Psoas muscle (tissue), 8 donors: Measurements from ENCODE around the gene BET1. TPM values are rescaled to one million over a fixed set of nuclear protein-coding genes. Genes with fewer than 3 reads are reported as not detected.

ENCODE experiments used
- ATAC-seq, 4 donors: fragments of 200-7000 bp; cut with Tn5 transposase; one replicate each; pipeline ENCODE4 v1.9.1; 2020; ENCODE audit warnings: moderate library complexity in 3 of 4, mild to moderate bottlenecking in 2 of 4
- DNase-seq, 2 donors: peaks; one replicate each; pipeline ENCODE4 v3.0.0-alpha.2; 2020
- H3K27ac ChIP-seq: fragments of 200-600 bp; one replicate; pipeline ENCODE4 v1.8.0; 2022
- H3K27me3 ChIP-seq, 3 donors: fragments of 200-600 bp in 1 of 3; one replicate each; pipeline versions ENCODE4 v1.6.1 to v1.8.0; 2013 to 2022; ENCODE audit warnings: low read length in 2 of 3, mild to moderate bottlenecking in 2 of 3, moderate library complexity in 1 of 3; ENCODE audit not compliant: insufficient read depth in 3 of 3
- H3K36me3 ChIP-seq, 2 donors: fragments of 200-600 bp in 1 of 2; one replicate each; pipeline versions ENCODE4 v1.6.1 to v1.8.0; 2013 to 2022; ENCODE audit warnings: low read depth in 1 of 2, mild to moderate bottlenecking in 1 of 2, moderate library complexity in 1 of 2; ENCODE audit not compliant: insufficient read depth in 1 of 2
- H3K4me1 ChIP-seq: fragments of 200-600 bp; one replicate; pipeline ENCODE4 v1.8.0; 2022
- H3K4me3 ChIP-seq: fragments of 200-600 bp; one replicate; pipeline ENCODE4 v1.8.0; 2022; ENCODE audit warnings: mild to moderate bottlenecking
- H3K9me3 ChIP-seq: fragments of 200-600 bp; one replicate; pipeline ENCODE4 v1.8.0; 2022
- WGBS, 3 donors: extraction: QIAGEN DNeasy Blood & Tissue Kit; methylation state at CpG; one replicate each; pipeline versions ENCODE4 v1.1.6 to v1.1.7; 2013; 5-methylcytosine and 5-hydroxymethylcytosine counted together
- intact Hi-C, 2 donors: fragments of 100-400 bp; cut with DNase I; formaldehyde crosslinking; loops; one replicate each; pipeline versions ENCODE4 v1.11.0 to v1.14.2; 2022
- polyA plus RNA-seq, 3 donors: library from polyadenylated mRNA; stranded (reverse); fragments of 200-250 nt; gene quantifications; one replicate each; pipeline ENCODE4 v1.2.3, GENCODE V29; 2013
- total RNA-seq, 4 donors: library from RNA; stranded (reverse); fragmentation: NEBNext Ultra II Directional in 2 of 4; extraction: Animal tissue kit (Norgen Biotek cat#: 25700) in 2 of 4; gene quantifications; one replicate each; pipeline versions ENCODE4 v1.2.1 to v1.2.4, GENCODE V29; 2021 to 2023
- TF ChIP-seq, protein P1 (sequence below): fragments of 200-600 bp; IDR thresholded peaks from one replicate; pipeline ENCODE4 v1.8.0; 2022; ENCODE audit warnings: antibody characterized with exemption
- donor health status: healthy with polysubstance abuse.
- donor health status: DM: no; HTN: no; CAD: no; lungs with moderate emphysema.
- donor health status: Bipolar disorder and iron deficiency.
- donor health status: healthy.
- donor health status: DM: yes; HTN: yes; CAD: no.
- donor health status: DM: no; HTN: no; CAD: no.
- donor health status: DM: no; HTN: no; CAD: no.
- donor health status: DM: yes; HTN: yes; CAD: no.

The BET1 gene
- total and polyA plus RNA-seq, 7 donors = 6.7 to 14.2 (median 9.2) TPM

DNA sequence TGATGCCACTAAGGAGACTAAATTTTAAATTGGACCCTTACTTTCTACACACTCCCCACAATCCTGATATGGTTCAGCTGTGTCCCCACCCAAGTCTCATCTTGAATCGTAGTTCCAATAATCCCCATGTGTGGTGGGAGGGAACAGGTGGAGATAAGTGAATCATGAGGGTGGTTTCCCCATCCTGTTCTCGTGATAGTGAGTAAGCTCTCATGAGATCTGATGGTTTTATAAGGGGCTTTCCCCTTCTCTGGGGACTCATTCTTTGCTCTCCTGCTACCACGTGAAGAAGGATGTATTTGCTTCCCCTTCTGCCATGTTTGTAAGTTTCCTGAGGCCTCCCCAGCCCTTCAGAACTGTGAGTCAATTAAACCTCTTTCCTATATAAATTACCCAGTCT, 18.4 kb upstream of the BET1 start:
- WGBS, 3 donors = 14 to 36% (median 20%) methylated on average over 3 of the region's 3 CpGs
- no peaks in the 10 kb centered on the region for H3K36me3 ChIP-seq
- TF ChIP-seq, protein P1, sequence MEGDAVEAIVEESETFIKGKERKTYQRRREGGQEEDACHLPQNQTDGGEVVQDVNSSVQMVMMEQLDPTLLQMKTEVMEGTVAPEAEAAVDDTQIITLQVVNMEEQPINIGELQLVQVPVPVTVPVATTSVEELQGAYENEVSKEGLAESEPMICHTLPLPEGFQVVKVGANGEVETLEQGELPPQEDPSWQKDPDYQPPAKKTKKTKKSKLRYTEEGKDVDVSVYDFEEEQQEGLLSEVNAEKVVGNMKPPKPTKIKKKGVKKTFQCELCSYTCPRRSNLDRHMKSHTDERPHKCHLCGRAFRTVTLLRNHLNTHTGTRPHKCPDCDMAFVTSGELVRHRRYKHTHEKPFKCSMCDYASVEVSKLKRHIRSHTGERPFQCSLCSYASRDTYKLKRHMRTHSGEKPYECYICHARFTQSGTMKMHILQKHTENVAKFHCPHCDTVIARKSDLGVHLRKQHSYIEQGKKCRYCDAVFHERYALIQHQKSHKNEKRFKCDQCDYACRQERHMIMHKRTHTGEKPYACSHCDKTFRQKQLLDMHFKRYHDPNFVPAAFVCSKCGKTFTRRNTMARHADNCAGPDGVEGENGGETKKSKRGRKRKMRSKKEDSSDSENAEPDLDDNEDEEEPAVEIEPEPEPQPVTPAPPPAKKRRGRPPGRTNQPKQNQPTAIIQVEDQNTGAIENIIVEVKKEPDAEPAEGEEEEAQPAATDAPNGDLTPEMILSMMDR = no peak
- H3K9me3 ChIP-seq = no peaks in the 10 kb centered on the region
- H3K27ac ChIP-seq = no peak overlapping the region
- DNase-seq (no peak), ATAC-seq (no peak)
- intact Hi-C loops = no loop called here
- H3K4me3 ChIP-seq = no peak overlapping the region
- H3K27me3 ChIP-seq = no peaks in the 10 kb centered on the region
- no peaks in the 10 kb centered on the region for H3K4me1 ChIP-seq

DNA sequence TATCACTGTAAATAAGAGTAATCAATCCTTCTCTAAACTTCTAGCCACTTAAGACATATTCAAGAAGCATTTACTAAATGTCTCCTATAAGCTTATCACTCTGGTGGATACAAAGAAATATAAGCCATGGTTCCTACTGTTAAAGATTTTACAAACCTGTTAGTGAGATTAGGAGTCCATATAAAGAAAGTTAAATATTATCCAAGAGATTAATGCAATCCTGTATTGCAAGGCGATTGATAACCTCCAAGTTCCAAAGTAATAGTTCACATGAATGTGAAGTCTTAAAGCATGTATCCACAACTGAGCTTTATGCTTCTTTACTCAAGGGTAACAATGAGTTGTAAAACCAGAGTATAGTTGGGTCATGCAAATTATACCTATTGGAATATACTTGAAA, 12.6 kb upstream of the BET1 start:
- H3K27me3 ChIP-seq = no peaks in the 10 kb centered on the region
- DNase-seq (no peak), ATAC-seq (no peak)
- no peak overlapping the region for H3K27ac ChIP-seq
- H3K9me3 ChIP-seq = no peaks in the 10 kb centered on the region
- 86 to 96% (median 94%) methylated on average over 1 of the region's 1 CpG for WGBS, 3 donors
- intact Hi-C loops = no loop called here
- no peak overlapping the region for H3K4me3 ChIP-seq
- TF ChIP-seq, protein P1 = no peak
- H3K36me3 ChIP-seq = no peaks in the 10 kb centered on the region
- H3K4me1 ChIP-seq = no peaks in the 10 kb centered on the region

DNA sequence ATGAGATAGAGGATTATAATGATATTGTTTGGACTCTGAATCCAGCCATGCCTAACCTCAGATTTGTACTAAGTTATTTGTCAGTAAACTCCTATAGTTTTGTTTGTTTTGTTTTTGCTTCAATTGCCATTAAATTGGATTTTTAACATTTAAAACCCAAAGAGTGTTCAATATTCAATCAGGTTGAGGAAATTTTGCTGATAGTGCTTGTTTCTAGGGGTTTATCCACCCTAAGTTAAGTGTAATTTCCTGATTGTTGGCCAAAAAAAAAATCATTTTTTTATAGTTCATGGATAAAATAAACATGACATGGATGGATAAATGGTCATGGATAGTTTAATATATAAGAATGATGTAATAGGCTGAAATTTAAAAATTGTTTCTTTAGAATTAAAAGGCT, 11.4 kb upstream of the BET1 start:
- Histone ChIP-seq H3K36me3 (no peaks in the 10 kb centered on the region), H3K9me3 (no peaks in the 10 kb centered on the region), H3K4me3 (no peak overlapping the region), H3K27ac (no peak overlapping the region), H3K4me1 (no peaks in the 10 kb centered on the region), H3K27me3 (no peaks in the 10 kb centered on the region)
- no peak for ATAC-seq
- no peak for DNase-seq
- TF ChIP-seq, protein P1 = no peak
- intact Hi-C loops = no loop called here

DNA sequence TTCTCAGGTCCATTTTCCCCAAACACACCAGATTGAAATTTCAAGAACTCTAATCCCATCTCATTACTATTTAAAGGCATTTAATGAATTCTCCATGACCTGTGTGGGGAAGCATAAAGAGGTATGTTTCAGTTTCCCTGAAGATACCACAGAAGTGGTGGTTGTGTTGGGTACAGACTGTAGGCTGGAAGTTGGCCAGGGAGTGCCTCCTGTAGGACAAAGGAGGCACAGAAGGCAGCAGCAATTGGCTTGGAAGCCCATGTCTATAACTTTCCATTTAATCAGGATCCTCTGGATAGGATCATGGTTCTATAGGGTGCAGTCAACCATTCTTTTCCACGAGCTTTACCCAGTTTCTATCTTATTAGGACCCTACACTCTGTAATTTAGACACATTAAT, 8.6 kb upstream of the BET1 start:
- no peaks in the 10 kb centered on the region for H3K27me3 ChIP-seq
- H3K36me3 ChIP-seq = no peaks in the 10 kb centered on the region
- H3K4me1 ChIP-seq = no peaks in the 10 kb centered on the region
- no peak overlapping the region for H3K4me3 ChIP-seq
- 53 to 92% (median 62%) methylated on average over 1 of the region's 1 CpG for WGBS, 3 donors
- ATAC-seq (no peak), DNase-seq (no peak)
- no peak overlapping the region for H3K27ac ChIP-seq
- intact Hi-C loops = no loop called here
- no peaks in the 10 kb centered on the region for H3K9me3 ChIP-seq
- TF ChIP-seq, protein P1 = no peak

DNA sequence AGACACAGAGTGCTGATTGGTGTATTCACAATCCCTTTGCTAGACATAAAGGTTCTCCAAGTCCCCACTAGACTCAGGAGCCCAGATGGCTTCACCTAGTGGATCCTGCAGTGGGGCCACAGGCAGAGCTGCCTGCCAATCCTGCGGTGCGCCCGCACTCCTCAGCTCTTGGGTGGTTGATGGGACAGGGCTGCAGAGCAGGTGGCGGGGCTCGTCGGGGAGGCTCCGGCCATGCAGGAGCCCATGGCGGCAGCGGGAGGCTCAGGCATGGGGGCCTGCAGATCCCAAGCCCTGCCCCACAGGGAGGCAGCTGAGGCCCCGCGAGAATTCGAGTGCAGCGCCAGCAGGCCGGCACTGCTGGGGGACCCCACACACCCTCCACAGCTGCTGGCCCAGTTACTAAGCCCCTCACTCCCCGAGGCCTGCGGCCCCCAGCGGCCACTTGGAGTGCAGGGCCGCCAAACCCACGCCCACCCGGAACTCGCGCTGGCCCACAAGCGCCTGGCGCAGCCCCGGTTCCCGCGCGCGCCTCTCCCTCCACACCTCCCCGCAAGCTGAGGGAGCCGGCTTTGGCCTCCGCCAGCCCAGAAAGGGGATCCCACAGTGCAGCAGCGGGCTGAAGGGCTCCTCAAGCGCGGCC, 7.7 kb upstream of the BET1 start:
- TF ChIP-seq, protein P1 = no peak

More for the DNA sequence above, 7.7 kb upstream of the BET1 start:
- DNase-seq (no peak), ATAC-seq (no peak)
- 94 to 99% (median 95%) methylated on average over 26 to 35 of the region's 35 CpGs for WGBS, 3 donors
- no peak overlapping the region for H3K4me3 ChIP-seq
- no peak overlapping the region for H3K27ac ChIP-seq
- intact Hi-C loops = no loop called here
- H3K4me1 ChIP-seq = no peaks in the 10 kb centered on the region
- no peaks in the 10 kb centered on the region for H3K27me3 ChIP-seq
- no peaks in the 10 kb centered on the region for H3K9me3 ChIP-seq
- H3K36me3 ChIP-seq = no peaks in the 10 kb centered on the region
